Putamen (tissue), 1 donor: ENCODE results near the gene TDRD6.
"Not testable (repeated sequence)": the region's sequence is repeated elsewhere in the genome, so short reads cannot be mapped to it uniquely, and the experiment has no call there.

Source experiments
- DNase-seq: peaks from one replicate; pipeline ENCODE4 v3.0.0-alpha.2; 2016; ENCODE audit warnings: low spot score

Gene TDRD6

GRCh38 chr6:46744159-46744725 lies 56.6 kb downstream of the TDRD6 start:
- DNase-seq, result not testable (repeated sequence)

DNA sequence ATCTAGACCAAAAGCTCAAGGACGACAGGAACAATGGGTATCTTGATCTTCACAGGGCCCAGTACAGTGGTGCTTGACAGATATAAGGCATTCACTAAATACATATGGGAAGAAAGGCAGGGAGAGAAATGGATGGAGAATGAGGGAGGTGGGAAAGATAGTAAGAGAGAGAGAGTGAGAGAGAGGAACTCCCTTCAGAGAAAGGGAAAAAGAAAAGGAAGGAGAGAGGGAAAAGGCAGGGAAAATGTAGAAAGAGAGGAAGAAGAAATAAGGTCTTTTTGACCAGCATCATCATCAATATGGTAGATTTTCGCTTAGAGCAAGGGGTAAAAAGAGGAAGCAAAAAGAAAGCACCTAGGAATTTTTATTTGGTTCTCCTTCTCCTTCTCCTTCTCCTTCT lies 58.3 kb downstream of the TDRD6 start:
- DNase-seq, result no peak

DNA sequence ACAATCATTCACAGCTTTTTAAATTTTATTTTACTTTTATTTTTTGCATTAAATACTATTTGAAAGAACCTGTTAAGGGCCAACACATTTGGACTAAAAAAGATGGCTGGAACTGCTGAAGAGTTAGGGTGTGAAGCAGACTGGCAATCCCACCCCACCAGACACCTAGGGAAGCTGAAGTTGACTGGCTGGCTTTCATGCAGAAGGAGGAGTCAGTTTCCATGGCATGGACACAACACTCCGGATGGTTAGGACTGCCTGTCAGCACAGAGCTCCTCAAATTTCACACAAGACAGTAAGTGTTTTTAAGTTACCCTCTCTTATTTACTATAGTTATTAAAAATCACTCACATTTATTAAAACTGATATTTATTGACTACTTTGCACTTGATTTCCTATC lies 59.0 kb downstream of the TDRD6 start, which contains the start of gene ANKRD66:
ANKRD66 (plus strand) TSS at position 238 of the 400 bp plus-strand sequence. CDS start 5,016 bp downstream, outside the sequence.
- no peak for DNase-seq

DNA sequence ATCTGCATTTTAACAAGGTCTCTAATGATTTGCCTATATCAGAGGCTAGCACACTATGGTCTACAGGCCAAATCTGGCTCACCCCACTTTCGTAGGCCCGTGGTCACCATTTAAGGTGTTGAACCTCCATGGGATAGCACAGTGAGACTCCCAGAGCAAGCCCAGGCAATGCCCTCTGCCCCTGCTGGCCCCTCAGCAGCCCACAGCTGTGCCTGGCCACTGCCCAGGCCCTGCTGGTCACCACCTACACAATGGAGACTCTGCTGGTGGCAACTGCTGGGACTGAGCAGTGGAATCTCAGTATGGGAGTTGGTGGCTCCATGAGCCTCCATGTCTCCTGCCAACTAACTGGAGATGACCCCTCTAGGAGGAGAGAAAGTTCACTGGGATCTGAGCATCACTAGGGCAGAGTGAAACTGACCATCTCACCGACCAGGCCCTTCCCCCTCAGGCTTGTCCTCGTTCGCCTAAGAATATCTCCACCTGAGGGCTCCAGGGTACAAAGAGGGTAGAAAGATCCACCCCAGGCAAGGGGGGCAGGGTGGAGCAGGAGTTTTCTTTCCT lies 61.3 kb downstream of the TDRD6 start:
- DNase-seq, result no peak

- no peak for DNase-seq
Measured at GRCh38 chr6:46749731-46750130, 62.0 kb downstream of the TDRD6 start.

DNA sequence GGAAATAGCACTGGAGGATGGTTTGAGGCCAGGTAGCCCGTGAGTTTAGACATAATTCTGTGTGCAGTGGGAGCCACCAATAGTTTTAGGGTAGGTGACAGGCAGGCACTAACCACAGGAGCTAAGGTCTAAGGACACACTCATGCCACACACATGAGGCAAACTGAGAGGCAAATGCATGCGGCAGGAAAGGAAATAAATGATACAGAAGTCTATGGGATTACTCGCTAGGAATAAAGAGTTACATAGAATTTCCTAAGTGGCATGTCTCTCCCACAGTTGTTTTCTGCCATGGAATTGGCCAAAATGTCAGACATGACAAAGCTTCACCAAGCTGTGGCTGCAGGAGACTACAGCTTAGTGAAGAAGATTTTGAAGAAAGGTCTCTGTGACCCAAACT lies 64.0 kb downstream of the TDRD6 start:
- no peak for DNase-seq
